Cardiac muscle cell (in vitro differentiated cells and primary cell): Measurements from ENCODE around the gene PRMT2. TPM values are rescaled to one million over a fixed set of nuclear protein-coding genes. Genes with fewer than 3 reads are reported as not detected.

ENCODE experiments used
- DNase-seq, 2 donors: peaks; one replicate each; pipeline versions ENCODE4 v3.0.0 to v3.0.0-alpha.2; 2010 to 2017; ENCODE audit warnings: low read depth in 1 of 2, low spot score in 1 of 2
- H3K27ac ChIP-seq: fragments of 200-600 bp; sonication (generic); 2 replicates; pipeline ENCODE4 v1.5.1; 2016
- H3K27me3 ChIP-seq: fragments of 200-600 bp; sonication (generic); 2 replicates; pipeline ENCODE4 v1.6.0; 2016; ENCODE audit warnings: control low read depth
- H3K36me3 ChIP-seq: fragments of 200-600 bp; sonication (generic); 2 replicates; pipeline ENCODE4 v1.5.1; 2016; ENCODE audit warnings: control low read depth
- H3K4me1 ChIP-seq: fragments of 200-600 bp; sonication (generic); 2 replicates; pipeline ENCODE4 v1.8.1; 2017; ENCODE audit warnings: low read depth, mild to moderate bottlenecking, mixed run types
- H3K4me3 ChIP-seq: fragments of 200-600 bp; sonication (generic); 2 replicates; pipeline ENCODE4 v1.5.1; 2016; ENCODE audit warnings: mild to moderate bottlenecking
- H3K9me3 ChIP-seq: fragments of 200-600 bp; sonication (generic); 2 replicates; pipeline ENCODE4 v1.5.1; 2017; ENCODE audit warnings: low read depth, mild to moderate bottlenecking, control low read depth
- CTCF ChIP-seq: IDR thresholded peaks from 2 replicates; pipeline ENCODE4 v1.5.1; 2012; ENCODE audit warnings: low read depth, mild to moderate bottlenecking, low read length
- polyA plus RNA-seq: library from polyadenylated mRNA; unstranded; fragments of >200 nt; fragmentation: Nextera tagmentation; extraction: Ambion mirVana; gene quantifications from 2 replicates; pipeline ENCODE4 v1.2.1, GENCODE V29; 2016
- total RNA-seq: library from RNA; depleted of rRNA; stranded (reverse); fragments of >200 nt; gene quantifications from 2 replicates; pipeline ENCODE4 v1.2.3, GENCODE V29; 2016

Gene PRMT2
- total RNA-seq (90.5 and 110 TPM in 2 replicates), polyA plus RNA-seq (115 and 140 TPM in 2 replicates)

- no peaks in the 10 kb centered on the region for H3K36me3 ChIP-seq
- no peak for TF ChIP-seq CTCF
- peaks cover 11% of the 10 kb centered on the region for H3K4me1 ChIP-seq
- H3K27ac ChIP-seq = peak within 1 kb of the TSS; percentile 97
- peak; percentile 98 for DNase-seq
- H3K4me3 ChIP-seq = peak within 1 kb of the TSS; percentile 71
- H3K9me3 ChIP-seq = no peaks in the 10 kb centered on the region
- H3K27me3 ChIP-seq = no peaks in the 10 kb centered on the region
Observed at GRCh38 chr21:46635324-46636180, at the start of gene PRMT2. Gene PRMT2, plus strand, starts transcription at chr21:46635674. Its CDS starts 1,278 bp downstream, at chr21:46636952.

GRCh38 chr21:46594276-46594675 is 41.2 kb upstream of the PRMT2 start:
- Histone ChIP-seq H3K27ac (no peak overlapping the region), H3K4me1 (peaks cover 4% of the 10 kb centered on the region), H3K27me3 (no peaks in the 10 kb centered on the region), H3K36me3 (no peaks in the 10 kb centered on the region), H3K4me3 (no peak overlapping the region), H3K9me3 (no peaks in the 10 kb centered on the region)
- no peak for TF ChIP-seq CTCF
- DNase-seq = no peak

GRCh38 chr21:46596201-46596600 is 39.3 kb upstream of the PRMT2 start:
- Histone ChIP-seq H3K4me1 (peaks cover 6% of the 10 kb centered on the region), H3K4me3 (no peak overlapping the region)
- DNase-seq = no peak

GRCh38 chr21:46597031-46597430 is 38.4 kb upstream of the PRMT2 start:
- H3K27me3 ChIP-seq = no peaks in the 10 kb centered on the region
- no peaks in the 10 kb centered on the region for H3K9me3 ChIP-seq
- no peak for DNase-seq
- no peak overlapping the region for H3K4me3 ChIP-seq
- no peaks in the 10 kb centered on the region for H3K36me3 ChIP-seq
- no peak for TF ChIP-seq CTCF
- no peak overlapping the region for H3K27ac ChIP-seq
- peaks cover 6% of the 10 kb centered on the region for H3K4me1 ChIP-seq

More at GRCh38 chr21:46596201-46596600, 39.3 kb upstream of the PRMT2 start:
- Histone ChIP-seq H3K9me3 (no peaks in the 10 kb centered on the region), H3K27me3 (no peaks in the 10 kb centered on the region), H3K36me3 (no peaks in the 10 kb centered on the region), H3K27ac (no peak overlapping the region)
- TF ChIP-seq CTCF = no peak

- no peaks in the 10 kb centered on the region for H3K27me3 ChIP-seq
Observed at GRCh38 chr21:46597896-46598343, 37.6 kb upstream of the PRMT2 start.

More at GRCh38 chr21:46597896-46598343, 37.6 kb upstream of the PRMT2 start:
- H3K4me1 ChIP-seq = peaks cover 6% of the 10 kb centered on the region
- no peaks in the 10 kb centered on the region for H3K9me3 ChIP-seq
- no peak for DNase-seq
- no peak overlapping the region for H3K4me3 ChIP-seq
- TF ChIP-seq CTCF = no peak
- H3K27ac ChIP-seq = no peak overlapping the region
- no peaks in the 10 kb centered on the region for H3K36me3 ChIP-seq
